OCI-LY3 (cell line): ENCODE measurements around the gene PDGFA.

ENCODE experiments used
- H2AFZ ChIP-seq: fragments of 200-600, 300-600 bp; shearing (Covaris generic); 2 replicates; pipeline ENCODE4 v1.6.0; 2014; ENCODE audit warnings: antibody characterized with exemption, low read depth, low read length
- H3K27ac ChIP-seq: fragments of 200-600, 300-600 bp; sonication (generic); 2 replicates; pipeline ENCODE4 v1.5.1; 2014; ENCODE audit warnings: mild to moderate bottlenecking, low read length, moderate library complexity, mixed read lengths
- H3K27me3 ChIP-seq: fragments of 200-600, 300-600 bp; sonication (generic); 2 replicates; pipeline ENCODE4 v1.6.1; 2014; ENCODE audit warnings: low read depth, low read length, mixed read lengths
- H3K36me3 ChIP-seq: fragments of 200-600, 300-600 bp; sonication (generic); replicated peaks from 2 replicates; pipeline ENCODE3; 2014; ENCODE audit warnings: low read depth, low read length, mixed read lengths
- H3K4me1 ChIP-seq: fragments of 300-600, 200-600 bp; sonication (generic); 2 replicates; pipeline ENCODE4 v1.6.1; 2014; ENCODE audit warnings: low read length, mixed read lengths
- H3K4me2 ChIP-seq: fragments of 200-600, 300-600 bp; sonication (generic); 2 replicates; pipeline ENCODE4 v1.6.1; 2014; ENCODE audit warnings: low read length, mixed read lengths
- H3K4me3 ChIP-seq: fragments of 300-600, 200-600 bp; sonication (generic); 2 replicates; pipeline ENCODE4 v1.5.1; 2014; ENCODE audit warnings: antibody characterized with exemption, mild to moderate bottlenecking, low read length, moderate library complexity
- H3K79me2 ChIP-seq: fragments of 300-600, 200-600 bp; shearing (Covaris generic); 2 replicates; pipeline ENCODE4 v1.6.1; 2014; ENCODE audit warnings: mild to moderate bottlenecking, low read length, mixed read lengths
- H3K9ac ChIP-seq: fragments of 300-600, 200-600 bp; shearing (Covaris generic); 2 replicates; pipeline ENCODE4 v1.6.0; 2014; ENCODE audit warnings: mild to moderate bottlenecking, low read length, moderate library complexity
- H3K9me3 ChIP-seq: fragments of 200-600, 300-600 bp; shearing (Covaris generic); 2 replicates; pipeline ENCODE4 v1.6.1; 2014; ENCODE audit warnings: low read length, mixed read lengths; ENCODE audit not compliant: insufficient read depth
- H4K20me1 ChIP-seq: fragments of 200-600, 300-600 bp; sonication (generic); 2 replicates; pipeline ENCODE4 v1.6.1; 2016; ENCODE audit warnings: low read length, mixed read lengths; ENCODE audit not compliant: insufficient read depth
- CTCF ChIP-seq: fragments of 200-600, 300-600 bp; sonication (generic); IDR thresholded peaks from 2 replicates; pipeline ENCODE4 v1.5.1; 2014; ENCODE audit warnings: antibody characterized with exemption, low read length, low read depth
- EZH2phosphoT487 ChIP-seq: fragments of 200-600 bp; shearing (Covaris generic); IDR thresholded peaks from 2 replicates; pipeline ENCODE4 v1.6.1; 2018; ENCODE audit warnings: antibody characterized with exemption, mixed run types, low read depth

PDGFA gene

GRCh38 chr7:466465-467191 is 53.0 kb downstream of the PDGFA start:
- no peak overlapping the region for H2AFZ ChIP-seq
- H3K79me2 ChIP-seq = no peaks in the 10 kb centered on the region
- no peaks in the 10 kb centered on the region for H3K4me1 ChIP-seq
- H3K27me3 ChIP-seq = no peaks in the 10 kb centered on the region
- no peak overlapping the region for H3K4me3 ChIP-seq
- no peak overlapping the region for H3K9ac ChIP-seq
- H3K9me3 ChIP-seq = no peaks in the 10 kb centered on the region
- no peaks in the 10 kb centered on the region for H3K36me3 ChIP-seq
- H3K4me2 ChIP-seq = no peak overlapping the region
- H4K20me1 ChIP-seq = no peaks in the 10 kb centered on the region
- TF ChIP-seq EZH2phosphoT487 = no peak
- no peak overlapping the region for H3K27ac ChIP-seq

- H3K79me2 ChIP-seq = no peaks in the 10 kb centered on the region
- no peaks in the 10 kb centered on the region for H4K20me1 ChIP-seq
- no peak overlapping the region for H3K4me3 ChIP-seq
- TF ChIP-seq EZH2phosphoT487 (no peak), CTCF (no peak)
- no peak overlapping the region for H3K4me2 ChIP-seq
- H2AFZ ChIP-seq = no peak overlapping the region
- H3K4me1 ChIP-seq = no peaks in the 10 kb centered on the region
- no peak overlapping the region for H3K9ac ChIP-seq
- H3K27ac ChIP-seq = no peak overlapping the region
- no peaks in the 10 kb centered on the region for H3K9me3 ChIP-seq
- no peaks in the 10 kb centered on the region for H3K27me3 ChIP-seq
- H3K36me3 ChIP-seq = no peaks in the 10 kb centered on the region
Observed at GRCh38 chr7:465710-466400, 53.8 kb downstream of the PDGFA start.

- H3K79me2 ChIP-seq = no peaks in the 10 kb centered on the region
- no peak overlapping the region for H3K4me3 ChIP-seq
- H3K4me1 ChIP-seq = no peaks in the 10 kb centered on the region
- H3K27me3 ChIP-seq = no peaks in the 10 kb centered on the region
- no peak overlapping the region for H2AFZ ChIP-seq
- no peak overlapping the region for H3K27ac ChIP-seq
- no peaks in the 10 kb centered on the region for H3K9me3 ChIP-seq
- TF ChIP-seq CTCF = no peak
- TF ChIP-seq EZH2phosphoT487 = no peak
- no peaks in the 10 kb centered on the region for H3K36me3 ChIP-seq
- H3K9ac ChIP-seq = no peak overlapping the region
- H4K20me1 ChIP-seq = no peaks in the 10 kb centered on the region
- no peak overlapping the region for H3K4me2 ChIP-seq
Observed at GRCh38 chr7:464454-465401, 54.9 kb downstream of the PDGFA start.

GRCh38 chr7:463817-464453 is 55.7 kb downstream of the PDGFA start:
- no peaks in the 10 kb centered on the region for H3K36me3 ChIP-seq
- H3K4me3 ChIP-seq = no peak overlapping the region
- H3K4me2 ChIP-seq = no peak overlapping the region
- no peak overlapping the region for H2AFZ ChIP-seq
- no peak overlapping the region for H3K27ac ChIP-seq
- no peaks in the 10 kb centered on the region for H3K27me3 ChIP-seq
- no peaks in the 10 kb centered on the region for H3K79me2 ChIP-seq
- no peaks in the 10 kb centered on the region for H3K4me1 ChIP-seq
- H4K20me1 ChIP-seq = no peaks in the 10 kb centered on the region
- H3K9me3 ChIP-seq = no peaks in the 10 kb centered on the region
- no peak overlapping the region for H3K9ac ChIP-seq
- TF ChIP-seq EZH2phosphoT487 (no peak), CTCF (no peak)
